Measurements from ENCODE around the gene GPLD1.
"Not testable (repeated sequence)": the region's sequence is repeated elsewhere in the genome, so short reads cannot be mapped to it uniquely, and the experiment has no call there.

Gene GPLD1

GRCh38 chr6:24489470-24489869, at the start of gene GPLD1:
Gene GPLD1, minus strand, starts transcription at chr6:24489578. Its CDS starts 67 bp downstream, at chr6:24489511.
- DNase-seq (ENCODE audit: low read depth), result no peak

GRCh38 chr6:24537771-24538385, 48.5 kb upstream of the GPLD1 start:
- no peak for DNase-seq (ENCODE audit: low read depth)

GRCh38 chr6:24537082-24537699, 47.8 kb upstream of the GPLD1 start:
- peak; percentile 23 for DNase-seq (ENCODE audit: low read depth)

- DNase-seq (ENCODE audit: low read depth), result no peak
Measured at GRCh38 chr6:24536466-24536865, 47.1 kb upstream of the GPLD1 start.

GRCh38 chr6:24535210-24535609, 45.8 kb upstream of the GPLD1 start:
- DNase-seq (ENCODE audit: low read depth), result no peak

- no peak for DNase-seq (ENCODE audit: low read depth)
Measured at GRCh38 chr6:24534329-24534728, 45.0 kb upstream of the GPLD1 start.

GRCh38 chr6:24529985-24530384, 40.6 kb upstream of the GPLD1 start:
- DNase-seq (ENCODE audit: low read depth), result peak; percentile 58

GRCh38 chr6:24524805-24525204, 35.4 kb upstream of the GPLD1 start:
- DNase-seq (ENCODE audit: low read depth), result peak; percentile 53

- no peak for DNase-seq (ENCODE audit: low read depth)
Measured at GRCh38 chr6:24524329-24524728, 35.0 kb upstream of the GPLD1 start.

GRCh38 chr6:24522228-24523176, 33.1 kb upstream of the GPLD1 start:
- no peak for DNase-seq (ENCODE audit: low read depth)

GRCh38 chr6:24520929-24521546, 31.7 kb upstream of the GPLD1 start:
- peak; percentile 49 for DNase-seq (ENCODE audit: low read depth)

GRCh38 chr6:24517659-24518543, 28.5 kb upstream of the GPLD1 start:
- no peak for DNase-seq (ENCODE audit: low read depth)

GRCh38 chr6:24513602-24514001, 24.2 kb upstream of the GPLD1 start:
- DNase-seq (ENCODE audit: low read depth), result no peak

- DNase-seq (ENCODE audit: low read depth), result not testable (repeated sequence)
Measured at GRCh38 chr6:24511976-24512375, 22.6 kb upstream of the GPLD1 start.

GRCh38 chr6:24506814-24507520, 17.6 kb upstream of the GPLD1 start:
- no peak for DNase-seq (ENCODE audit: low read depth)

GRCh38 chr6:24504649-24505586, 15.5 kb upstream of the GPLD1 start:
- peak; percentile 11 for DNase-seq (ENCODE audit: low read depth)

GRCh38 chr6:24504287-24504648, 14.9 kb upstream of the GPLD1 start:
- DNase-seq (ENCODE audit: low read depth), result no peak

- no peak for DNase-seq (ENCODE audit: low read depth)
Measured at GRCh38 chr6:24501914-24502313, 12.5 kb upstream of the GPLD1 start.

GRCh38 chr6:24501374-24501773, 12.0 kb upstream of the GPLD1 start:
- no peak for DNase-seq (ENCODE audit: low read depth)

GRCh38 chr6:24500683-24501082, 11.3 kb upstream of the GPLD1 start:
- DNase-seq (ENCODE audit: low read depth), result no peak

All from EH (cell line).